H1 (cell line): ENCODE results near the gene FHIT. TPM values are rescaled to one million over a fixed set of nuclear protein-coding genes. Genes with fewer than 3 reads are reported as not detected.

ENCODE experiments used
- CTCF ChIA-PET: fragments of 300-600 bp; sonication (Branson Sonifier 250); formaldehyde crosslinking; loops from one replicate; lab custom pipeline; 2021; ENCODE audit not compliant: partially characterized antibody; lab: Charles Lee
- POLR2A ChIA-PET: fragments of 300-600 bp; sonication (Branson Sonifier 250); formaldehyde crosslinking; loops from one replicate; lab custom pipeline; 2021; ENCODE audit warnings: inconsistent platforms; ENCODE audit not compliant: partially characterized antibody; lab: Charles Lee
- DNase-seq, 2 experiments: peaks; one replicate each; pipeline versions ENCODE4 v3.0.0 to v3.0.0-alpha.2; 2010 to 2022; ENCODE audit warnings: low spot score in 2 of 2, low read depth in 1 of 2, mixed read lengths in 1 of 2
- FAIRE-seq: peaks from 2 replicates; lab custom pipeline; 2011; peaks lifted over from hg19 to GRCh38; lab: Jason Lieb, UNC
- H2AFZ ChIP-seq: 2 replicates; pipeline ENCODE4 v1.8.1; 2012; ENCODE audit warnings: low read length, inconsistent platforms
- H2AK5ac ChIP-seq: 2 replicates; pipeline ENCODE4 v1.6.1; 2013; ENCODE audit warnings: low read depth, low read length
- H2BK120ac ChIP-seq: replicated peaks from 2 replicates; pipeline ENCODE3; 2013; ENCODE audit warnings: low read depth, low read length, inconsistent platforms
- H2BK12ac ChIP-seq: 2 replicates; pipeline ENCODE4 v1.6.1; 2013; ENCODE audit warnings: low read depth, low read length
- H2BK15ac ChIP-seq: 2 replicates; pipeline ENCODE4 v1.6.1; 2013; ENCODE audit warnings: low read length
- H2BK20ac ChIP-seq: 2 replicates; pipeline ENCODE4 v1.6.1; 2013; ENCODE audit warnings: low read length
- H2BK5ac ChIP-seq: 2 replicates; pipeline ENCODE4 v1.6.1; 2013; ENCODE audit warnings: low read depth, low read length
- H3K14ac ChIP-seq: 2 replicates; pipeline ENCODE4 v1.6.1; 2013; ENCODE audit warnings: inconsistent platforms; ENCODE audit not compliant: insufficient read length
- H3K18ac ChIP-seq: 2 replicates; pipeline ENCODE4 v1.6.1; 2013; ENCODE audit warnings: low read length; ENCODE audit errors: extremely low read depth
- H3K23ac ChIP-seq: 2 replicates; pipeline ENCODE4 v1.6.1; 2013; ENCODE audit warnings: inconsistent platforms; ENCODE audit not compliant: insufficient read length
- H3K23me2 ChIP-seq: 2 replicates; pipeline ENCODE4 v1.6.1; 2013; ENCODE audit warnings: low read depth, low read length
- H3K27ac ChIP-seq: 2 replicates; pipeline ENCODE4 v1.6.1; 2011; ENCODE audit warnings: low read depth, low read length, inconsistent platforms
- H3K27me3 ChIP-seq, 4 experiments: replicated peaks in 1 of 4; 1 replicate in 1 of 4; 2 replicates in 3 of 4; pipeline versions ENCODE4 v1.6.1 to v1.8.1; 2011 to 2013; ENCODE audit warnings: low read length in 3 of 4, mild to moderate bottlenecking in 3 of 4, inconsistent platforms in 2 of 4, mixed read lengths in 2 of 4, moderate library complexity in 1 of 4; ENCODE audit not compliant: control insufficient read depth in 3 of 4, insufficient read depth in 3 of 4; ENCODE audit errors: extremely low read depth in 1 of 4
- H3K36me3 ChIP-seq, 4 experiments: 2 replicates each; pipeline versions ENCODE4 v1.6.1 to v1.8.1; 2011 to 2013; ENCODE audit warnings: mild to moderate bottlenecking in 4 of 4, low read length in 3 of 4, moderate library complexity in 2 of 4, control low read depth in 1 of 4, inconsistent platforms in 1 of 4; ENCODE audit not compliant: insufficient read depth in 4 of 4, control insufficient read depth in 2 of 4
- H3K4ac ChIP-seq: replicated peaks from 2 replicates; pipeline ENCODE3; 2013; ENCODE audit warnings: low read length, low read depth, mixed read lengths, inconsistent platforms; ENCODE audit not compliant: insufficient read length
- H3K4me1 ChIP-seq, 4 experiments: replicated peaks in 1 of 4; 1 replicate in 1 of 4; 2 replicates in 3 of 4; pipeline versions ENCODE4 v1.6.1 to v1.8.1; 2011 to 2013; ENCODE audit warnings: low read length in 3 of 4, inconsistent platforms in 2 of 4, mixed read lengths in 1 of 4; ENCODE audit not compliant: insufficient read depth in 4 of 4, control insufficient read depth in 3 of 4
- H3K4me2 ChIP-seq, 2 experiments: 2 replicates each; pipeline versions ENCODE4 v1.6.1 to v1.8.1; 2011 to 2013; ENCODE audit warnings: low read depth in 2 of 2, low read length in 2 of 2, control low read depth in 1 of 2, inconsistent platforms in 1 of 2, mild to moderate bottlenecking in 1 of 2; ENCODE audit not compliant: insufficient read depth in 1 of 2
- H3K4me3 ChIP-seq, 4 experiments: fragments of 200-600, 300-600 bp in 1 of 4; sonication (generic), shearing (Covaris generic), sonication (Bioruptor Twin) in 1 of 4; 2 replicates each; pipeline versions ENCODE4 v1.5.1 to v1.8.1; 2011 to 2016; ENCODE audit warnings: low read length in 4 of 4, low read depth in 3 of 4, control low read depth in 2 of 4, inconsistent platforms in 2 of 4, mild to moderate bottlenecking in 2 of 4, mixed read lengths in 1 of 4, moderate library complexity in 1 of 4; ENCODE audit not compliant: insufficient read depth in 2 of 4; ENCODE audit errors: extremely low read depth in 1 of 4
- H3K56ac ChIP-seq: replicated peaks from 2 replicates; pipeline ENCODE3; 2013; ENCODE audit warnings: low read depth, mild to moderate bottlenecking, mixed read lengths, low read length, inconsistent platforms; ENCODE audit not compliant: insufficient read length
- H3K79me1 ChIP-seq: 2 replicates; pipeline ENCODE4 v1.6.1; 2013; ENCODE audit warnings: low read depth, low read length, control low read depth
- H3K79me2 ChIP-seq, 2 experiments: 2 replicates each; pipeline versions ENCODE4 v1.6.1 to v1.8.1; 2012 to 2013; ENCODE audit warnings: low read length in 2 of 2, mild to moderate bottlenecking in 2 of 2, inconsistent platforms in 1 of 2; ENCODE audit not compliant: insufficient read depth in 2 of 2, control insufficient read depth in 1 of 2
- H3K9ac ChIP-seq, 4 experiments: replicated peaks in 1 of 4; 1 replicate in 1 of 4; 2 replicates in 3 of 4; pipeline versions ENCODE4 v1.6.1 to v1.8.1; 2011 to 2013; ENCODE audit warnings: low read depth in 3 of 4, low read length in 3 of 4, control low read depth in 2 of 4, mild to moderate bottlenecking in 2 of 4, moderate library complexity in 2 of 4, inconsistent platforms in 1 of 4; ENCODE audit errors: extremely low read depth in 1 of 4
- H3K9me3 ChIP-seq, 2 experiments: 2 replicates each; pipeline versions ENCODE4 v1.6.1 to v1.8.1; 2012 to 2013; ENCODE audit warnings: mild to moderate bottlenecking in 2 of 2, moderate library complexity in 2 of 2, control low read depth in 1 of 2, inconsistent platforms in 1 of 2, low read depth in 1 of 2, low read length in 1 of 2, mixed read lengths in 1 of 2; ENCODE audit not compliant: insufficient read depth in 2 of 2
- H4K20me1 ChIP-seq, 2 experiments: replicated peaks in 1 of 2; 2 replicates each; pipeline versions ENCODE3 to v1.8.1; 2011 to 2013; ENCODE audit warnings: inconsistent platforms in 2 of 2, low read length in 2 of 2, mild to moderate bottlenecking in 1 of 2; ENCODE audit not compliant: insufficient read depth in 2 of 2, control insufficient read depth in 1 of 2
- H4K5ac ChIP-seq: 2 replicates; pipeline ENCODE4 v1.6.1; 2013; ENCODE audit warnings: low read length, low read depth, mixed read lengths, inconsistent platforms; ENCODE audit not compliant: insufficient read length
- H4K8ac ChIP-seq: 2 replicates; pipeline ENCODE4 v1.8.0; 2013; ENCODE audit warnings: mild to moderate bottlenecking, moderate library complexity, low read length, inconsistent platforms; ENCODE audit not compliant: insufficient read depth; ENCODE audit errors: extremely low read depth
- H4K91ac ChIP-seq: replicated peaks from 2 replicates; pipeline ENCODE3; 2013; ENCODE audit warnings: low read length, mixed read lengths, inconsistent platforms; ENCODE audit not compliant: insufficient read length
- ASH2L ChIP-seq: fragments of 200-600, 300-600 bp; sonication (generic); IDR thresholded peaks from one replicate; pipeline ENCODE4 v1.7.1; 2017; ENCODE audit warnings: low read length
- JUN ChIP-seq: IDR thresholded peaks from 2 replicates; pipeline ENCODE4 v1.6.1; 2011; ENCODE audit warnings: low read depth, mild to moderate bottlenecking, improper control_type of control experiment, low read length
- KDM5A ChIP-seq: fragments of 200-600 bp; IDR thresholded peaks from 2 replicates; pipeline ENCODE4 v1.7.1; 2012; ENCODE audit warnings: mild to moderate bottlenecking, low read length, inconsistent platforms, mixed read lengths
- NRF1 ChIP-seq: IDR thresholded peaks from 2 replicates; pipeline ENCODE4 v1.6.1; 2011; ENCODE audit warnings: mild to moderate bottlenecking, low read depth, low read length, improper control_type of control experiment
- POLR2AphosphoS5 ChIP-seq: IDR thresholded peaks from 2 replicates; pipeline ENCODE4 v1.6.1; 2011; ENCODE audit warnings: low read depth, low read length
- SAP30 ChIP-seq: fragments of 300-600 bp; sonication (generic); IDR thresholded peaks from 2 replicates; pipeline ENCODE4 v1.7.1; 2012; ENCODE audit warnings: low read length, moderate library complexity, mild to moderate bottlenecking, inconsistent platforms; ENCODE audit not compliant: insufficient read depth, insufficient replicate concordance
- SIRT6 ChIP-seq: IDR thresholded peaks from one replicate; pipeline ENCODE4 v1.7.1; 2012; ENCODE audit warnings: low read length, inconsistent platforms
- SUZ12 ChIP-seq: fragments of 200-600 bp; sonication (generic); IDR thresholded peaks from 2 replicates; pipeline ENCODE4 v1.6.1; 2012; ENCODE audit warnings: mild to moderate bottlenecking, inconsistent platforms, low read length, moderate library complexity, mixed read lengths
- TCF12 ChIP-seq: IDR thresholded peaks from 2 replicates; pipeline ENCODE4 v1.6.1; 2011; ENCODE audit warnings: low read depth, mild to moderate bottlenecking, low read length
- USF2 ChIP-seq: IDR thresholded peaks from 2 replicates; pipeline ENCODE4 v1.6.1; 2011; ENCODE audit warnings: low read length, improper control_type of control experiment
- YY1 ChIP-seq: IDR thresholded peaks from 2 replicates; pipeline ENCODE4 v1.6.1; 2011; ENCODE audit warnings: low read depth, mild to moderate bottlenecking, low read length
- WGBS, 2 experiments: shearing (Covaris generic) in 1 of 2; methylation state at CpG; one replicate each; pipeline versions ENCODE4 v1.1.6 to v1.1.7; 2013 to 2015; ENCODE audit warnings: low lambda C conversion rate in 2 of 2, mixed read lengths in 2 of 2, inconsistent platforms in 1 of 2, low coverage in 1 of 2, missing lambda C conversion rate in 1 of 2; ENCODE audit not compliant: insufficient replicate concordance in 2 of 2, insufficient coverage in 1 of 2, insufficient read length in 1 of 2; ENCODE audit errors: extremely low coverage in 1 of 2, missing lambda C conversion rate in 1 of 2; 5-methylcytosine and 5-hydroxymethylcytosine counted together
- polyA plus RNA-seq, 7 experiments: library from polyadenylated mRNA; depleted of rRNA in 3 of 7; stranded (reverse) in 5 of 7; unstranded in 2 of 7; fragments of >200 nt in 5 of 7; fragments of 200-250 nt in 2 of 7; gene quantifications; 1 replicate in 5 of 7; 2 replicates in 1 of 7; 4 replicates in 1 of 7; pipeline versions ENCODE4 v1.2.1 to v1.2.3, GENCODE V29; 2011 to 2013; ENCODE audit warnings: missing spikeins in 2 of 7, mixed read lengths in 2 of 7
- total RNA-seq: library from RNA; stranded (reverse); fragmentation: NEBNext Ultra II Directional; extraction: Animal tissue kit (Norgen Biotek cat#: 25700); gene quantifications from 2 replicates; pipeline ENCODE4 v1.2.1, GENCODE V29; 2021

The FHIT gene
- total and polyA plus RNA-seq, 2 of the 8 experiments (the other 6 are each of a cell fraction or from before 2014, with no cell fraction given), result 1.2 to 3.2 TPM

DNA sequence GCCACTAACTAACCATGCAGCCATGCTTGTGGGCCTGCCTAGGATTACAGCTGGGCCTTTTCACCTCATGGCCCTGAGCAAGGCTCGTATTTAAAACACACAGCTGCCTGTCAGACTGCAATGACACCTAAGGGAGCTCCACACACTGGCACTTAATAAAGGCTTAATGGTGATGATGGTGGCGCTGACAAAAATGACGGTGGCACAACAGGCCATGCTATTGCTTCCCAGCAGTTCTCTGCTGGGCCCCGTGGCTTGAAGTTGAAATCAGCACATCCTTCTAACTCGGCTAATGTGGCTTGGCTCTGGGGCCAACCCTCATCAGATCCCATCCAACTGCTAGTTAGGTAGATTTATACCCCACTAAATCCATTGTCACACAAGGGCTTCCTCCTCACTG is 112.9 kb downstream of the FHIT start:
- no peak overlapping the region for H3K18ac ChIP-seq
- TF ChIP-seq ASH2L, result no peak
- TF ChIP-seq USF2, result no peak
- TF ChIP-seq JUN, result no peak
- TF ChIP-seq POLR2AphosphoS5, result no peak
- no peak for TF ChIP-seq SUZ12
- TF ChIP-seq NRF1, result no peak
- TF ChIP-seq TCF12, result no peak
- TF ChIP-seq YY1, result no peak
- no peak for TF ChIP-seq SIRT6
- TF ChIP-seq SAP30, result no peak
- TF ChIP-seq KDM5A, result no peak
- H3K56ac ChIP-seq, result no peak overlapping the region
- no peak overlapping the region for H2BK5ac ChIP-seq
- peak overlapping the region; percentile 35; the same call in 1 of the 2 replicates for H2BK12ac ChIP-seq
- DNase-seq (no peak), FAIRE-seq (no peak)
- no peak overlapping the region for H4K8ac ChIP-seq
- H2AFZ ChIP-seq, result no peak overlapping the region
- H3K36me3 ChIP-seq, result no peaks in the 10 kb centered on the region
- H3K79me2 ChIP-seq, result 0 out of 4 replicates have a peak, but pooled peaks cover 0 to 2% of the 10 kb centered on the region in 2 experiments
- H3K9ac ChIP-seq, result no peak overlapping the region
- peak overlapping the region; percentile 29 for H4K91ac ChIP-seq
- H2BK20ac ChIP-seq, result peak overlapping the region; percentile 83; the same call in 1 of the 2 replicates
- H2BK120ac ChIP-seq, result no peak overlapping the region
- 97% methylated on average over 5 of the region's 5 CpGs; no CpG with 5 or more reads in 1 of the 2 experiments for WGBS, 2 experiments
- H3K27ac ChIP-seq, result no peak overlapping the region
- no peak overlapping the region for H3K4me2 ChIP-seq
- H2AK5ac ChIP-seq, result 0 out of 2 replicates have a peak overlapping the region, but pooled peaks have one; percentile 75
- ChIA-PET POLR2A (no interaction called here), CTCF (interaction anchor here (0.7 to 1.1 kb wide), 3 partner anchors 18 to 372 kb away, joined by 3 to 5 read pairs (median 4); no protein-coding TSS in a partner anchor)
- no peaks in the 10 kb centered on the region for H3K79me1 ChIP-seq
- no peak overlapping the region for H3K4ac ChIP-seq
- no peak overlapping the region for H3K23ac ChIP-seq
- no peaks in the 10 kb centered on the region for H3K23me2 ChIP-seq
- H3K9me3 ChIP-seq, result no peaks in the 10 kb centered on the region
- no peak overlapping the region for H3K14ac ChIP-seq
- peak overlapping the region; percentile 49; the same call in 1 of the 2 replicates for H2BK15ac ChIP-seq
- peaks cover 2 to 17% (median 7%) of the 10 kb centered on the region in 4 experiments; a peak in 3 of 7 replicates for H3K4me1 ChIP-seq
- no peak overlapping the region for H3K4me3 ChIP-seq
- H3K27me3 ChIP-seq, result no peaks in the 10 kb centered on the region
- H4K20me1 ChIP-seq, result no peaks in the 10 kb centered on the region
- no peak overlapping the region for H4K5ac ChIP-seq
